Measurements from ENCODE around the gene CDH23.

The CDH23 gene

DNA sequence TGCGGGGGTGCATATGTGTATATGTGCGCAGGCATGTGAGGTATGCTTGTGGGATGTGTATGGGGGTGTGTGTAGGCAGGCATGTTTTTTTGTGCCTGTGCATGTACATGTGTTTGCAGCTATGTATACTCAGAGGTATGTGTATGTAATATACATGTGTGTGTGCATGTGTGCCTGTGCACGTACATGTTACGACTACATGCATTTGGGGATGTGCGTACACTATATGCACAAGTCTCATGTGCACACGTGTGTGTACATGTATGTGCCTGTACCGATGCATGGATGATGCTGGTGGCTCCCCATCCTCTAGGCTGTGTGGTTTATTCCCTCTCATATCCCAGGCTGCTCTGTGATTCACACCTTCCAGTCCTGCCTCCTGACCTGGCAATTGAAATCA lies 253.7 kb downstream of the CDH23 start:
- Histone ChIP-seq H3K4me3 (ENCODE audit: low read depth in 1 of 5, low read length in 5 of 5) (no peak overlapping the region), H3K36me3 (ENCODE audit: control insufficient read depth in 5 of 5, insufficient read depth in 5 of 5, low read length in 5 of 5) (peaks cover 0 to 5% (median 0%) of the 10 kb centered on the region in 5 donors), H3K27ac (ENCODE audit: low read depth, low read length) (no peak overlapping the region), H3K4me1 (ENCODE audit: control insufficient read depth in 5 of 5, insufficient read depth in 5 of 5, low read length in 5 of 5) (peaks cover 0 to 2% (median 0%) of the 10 kb centered on the region in 5 donors), H3K27me3 (ENCODE audit: control insufficient read depth in 5 of 5, insufficient read depth in 4 of 5, low read length in 5 of 5) (no peaks in the 10 kb centered on the region), H3K9ac (ENCODE audit: low read length in 5 of 5) (no peak overlapping the region), H3K9me3 (ENCODE audit: control insufficient read depth in 5 of 5, low read length in 5 of 5) (no peaks in the 10 kb centered on the region)

GRCh38 chr10:71651428-71651827 lies 254.7 kb downstream of the CDH23 start:
- Histone ChIP-seq H3K27ac (ENCODE audit: low read depth, low read length) (no peak overlapping the region), H3K4me1 (ENCODE audit: control insufficient read depth in 5 of 5, insufficient read depth in 5 of 5, low read length in 5 of 5) (peaks cover 0 to 2% (median 0%) of the 10 kb centered on the region in 5 donors), H3K9ac (ENCODE audit: low read length in 5 of 5) (no peak overlapping the region), H3K27me3 (ENCODE audit: control insufficient read depth in 5 of 5, insufficient read depth in 4 of 5, low read length in 5 of 5) (no peaks in the 10 kb centered on the region), H3K9me3 (ENCODE audit: control insufficient read depth in 5 of 5, low read length in 5 of 5) (no peaks in the 10 kb centered on the region), H3K4me3 (ENCODE audit: low read depth in 1 of 5, low read length in 5 of 5) (no peak overlapping the region), H3K36me3 (ENCODE audit: control insufficient read depth in 5 of 5, insufficient read depth in 5 of 5, low read length in 5 of 5) (peaks cover 0 to 5% (median 0%) of the 10 kb centered on the region in 5 donors)

- Histone ChIP-seq H3K4me1 (ENCODE audit: control insufficient read depth in 5 of 5, insufficient read depth in 5 of 5, low read length in 5 of 5) (peaks cover 0 to 2% (median 0%) of the 10 kb centered on the region in 5 donors), H3K4me3 (ENCODE audit: low read depth in 1 of 5, low read length in 5 of 5) (no peak overlapping the region)
Observed at GRCh38 chr10:71651928-71652327, 255.2 kb downstream of the CDH23 start.

GRCh38 chr10:71653044-71653443 lies 256.3 kb downstream of the CDH23 start:
- Histone ChIP-seq H3K36me3 (ENCODE audit: control insufficient read depth in 5 of 5, insufficient read depth in 5 of 5, low read length in 5 of 5) (peaks cover 0 to 5% (median 0%) of the 10 kb centered on the region in 5 donors), H3K27ac (ENCODE audit: low read depth, low read length) (no peak overlapping the region), H3K4me3 (ENCODE audit: low read depth in 1 of 5, low read length in 5 of 5) (no peak overlapping the region), H3K27me3 (ENCODE audit: control insufficient read depth in 5 of 5, insufficient read depth in 4 of 5, low read length in 5 of 5) (no peaks in the 10 kb centered on the region), H3K9ac (ENCODE audit: low read length in 5 of 5) (no peak overlapping the region), H3K4me1 (ENCODE audit: control insufficient read depth in 5 of 5, insufficient read depth in 5 of 5, low read length in 5 of 5) (no peaks in the 10 kb centered on the region), H3K9me3 (ENCODE audit: control insufficient read depth in 5 of 5, low read length in 5 of 5) (no peaks in the 10 kb centered on the region)

More at GRCh38 chr10:71651928-71652327, 255.2 kb downstream of the CDH23 start:
- Histone ChIP-seq H3K9ac (ENCODE audit: low read length in 5 of 5) (no peak overlapping the region), H3K27me3 (ENCODE audit: control insufficient read depth in 5 of 5, insufficient read depth in 4 of 5, low read length in 5 of 5) (no peaks in the 10 kb centered on the region), H3K27ac (ENCODE audit: low read depth, low read length) (no peak overlapping the region), H3K36me3 (ENCODE audit: control insufficient read depth in 5 of 5, insufficient read depth in 5 of 5, low read length in 5 of 5) (peaks cover 0 to 5% (median 0%) of the 10 kb centered on the region in 5 donors), H3K9me3 (ENCODE audit: control insufficient read depth in 5 of 5, low read length in 5 of 5) (no peaks in the 10 kb centered on the region)

GRCh38 chr10:71656220-71656619 lies 259.5 kb downstream of the CDH23 start:
- Histone ChIP-seq H3K36me3 (ENCODE audit: control insufficient read depth in 5 of 5, insufficient read depth in 5 of 5, low read length in 5 of 5) (peaks cover 0 to 2% (median 0%) of the 10 kb centered on the region in 5 donors), H3K4me1 (ENCODE audit: control insufficient read depth in 5 of 5, insufficient read depth in 5 of 5, low read length in 5 of 5) (no peaks in the 10 kb centered on the region), H3K27ac (ENCODE audit: low read depth, low read length) (no peak overlapping the region), H3K27me3 (ENCODE audit: control insufficient read depth in 5 of 5, insufficient read depth in 4 of 5, low read length in 5 of 5) (no peaks in the 10 kb centered on the region), H3K9ac (ENCODE audit: low read length in 5 of 5) (no peak overlapping the region), H3K9me3 (ENCODE audit: control insufficient read depth in 5 of 5, low read length in 5 of 5) (peaks cover 0 to 4% (median 0%) of the 10 kb centered on the region in 5 donors), H3K4me3 (ENCODE audit: low read depth in 1 of 5, low read length in 5 of 5) (no peak overlapping the region)

DNA sequence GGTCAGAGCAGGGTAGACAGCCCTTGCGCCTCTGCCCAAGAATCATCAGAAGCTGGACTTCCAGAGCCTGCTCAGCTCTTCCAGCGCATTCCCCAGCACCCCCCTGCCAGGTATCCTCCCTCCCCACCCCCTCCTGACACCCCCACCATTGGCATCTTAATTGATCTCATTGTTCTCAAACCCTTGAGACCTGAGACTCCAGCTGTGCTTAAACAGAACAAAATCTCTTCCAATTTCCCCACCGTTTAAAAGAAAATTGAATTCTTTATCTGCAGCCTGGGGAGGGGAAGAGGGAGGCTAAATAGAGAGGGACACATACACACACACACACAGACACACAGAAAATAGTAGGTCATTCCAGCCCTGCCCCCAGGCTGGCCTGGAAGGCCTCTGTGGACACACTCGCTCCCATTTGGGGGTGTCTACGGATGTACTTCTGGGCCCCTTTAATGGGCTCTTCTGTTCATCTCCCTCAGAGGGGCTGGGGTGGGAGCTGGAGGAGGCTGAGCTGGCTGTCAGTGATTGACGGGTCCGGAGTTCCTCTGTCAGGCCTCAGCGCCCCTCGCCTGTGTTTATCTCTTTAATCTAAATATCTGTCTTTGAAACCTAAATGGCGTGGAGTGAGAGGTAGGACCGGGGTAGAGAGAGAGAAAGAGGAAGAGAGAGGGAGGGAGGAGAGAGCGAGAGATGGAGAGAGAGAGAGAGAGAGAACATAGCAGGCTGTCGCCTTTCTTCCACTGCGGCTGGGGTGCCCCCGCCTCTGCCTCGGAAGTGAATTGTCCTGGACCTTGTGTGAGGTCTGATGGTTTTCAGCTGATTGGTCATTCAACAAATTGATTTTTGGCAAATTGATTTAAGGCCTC lies 261.1 kb downstream of the CDH23 start:
- H3K27ac ChIP-seq (ENCODE audit: low read depth, low read length), result no peak overlapping the region
- H3K9me3 ChIP-seq (ENCODE audit: control insufficient read depth in 5 of 5, low read length in 5 of 5), result peaks cover 0 to 4% (median 0%) of the 10 kb centered on the region in 5 donors
- H3K4me3 ChIP-seq (ENCODE audit: low read depth in 1 of 5, low read length in 5 of 5), result no peak overlapping the region
- no peaks in the 10 kb centered on the region for H3K4me1 ChIP-seq (ENCODE audit: control insufficient read depth in 5 of 5, insufficient read depth in 5 of 5, low read length in 5 of 5)
- H3K9ac ChIP-seq (ENCODE audit: low read length in 5 of 5), result no peak overlapping the region
- H3K36me3 ChIP-seq (ENCODE audit: control insufficient read depth in 5 of 5, insufficient read depth in 5 of 5, low read length in 5 of 5), result no peaks in the 10 kb centered on the region
- no peaks in the 10 kb centered on the region for H3K27me3 ChIP-seq (ENCODE audit: control insufficient read depth in 5 of 5, insufficient read depth in 4 of 5, low read length in 5 of 5)

DNA sequence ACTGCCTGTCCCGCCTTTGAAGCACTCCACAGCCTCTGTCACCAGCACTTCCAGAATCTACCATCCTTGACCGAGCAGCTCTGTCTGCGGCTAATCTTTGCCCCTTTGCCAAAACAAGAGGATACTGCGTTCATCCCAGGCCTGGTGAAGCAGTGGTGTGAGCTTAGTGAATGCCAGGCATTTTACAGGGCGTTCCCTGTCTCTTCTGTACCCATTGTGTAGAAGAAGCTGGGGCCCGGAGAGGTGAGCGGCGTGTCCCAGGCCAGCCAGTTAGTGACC lies 261.7 kb downstream of the CDH23 start:
- Histone ChIP-seq H3K9ac (ENCODE audit: low read length in 5 of 5) (no peak overlapping the region), H3K4me3 (ENCODE audit: low read depth in 1 of 5, low read length in 5 of 5) (no peak overlapping the region), H3K27ac (ENCODE audit: low read depth, low read length) (no peak overlapping the region), H3K9me3 (ENCODE audit: control insufficient read depth in 5 of 5, low read length in 5 of 5) (peaks cover 0 to 4% (median 0%) of the 10 kb centered on the region in 5 donors), H3K4me1 (ENCODE audit: control insufficient read depth in 5 of 5, insufficient read depth in 5 of 5, low read length in 5 of 5) (no peaks in the 10 kb centered on the region), H3K36me3 (ENCODE audit: control insufficient read depth in 5 of 5, insufficient read depth in 5 of 5, low read length in 5 of 5) (no peaks in the 10 kb centered on the region), H3K27me3 (ENCODE audit: control insufficient read depth in 5 of 5, insufficient read depth in 4 of 5, low read length in 5 of 5) (no peaks in the 10 kb centered on the region)

DNA sequence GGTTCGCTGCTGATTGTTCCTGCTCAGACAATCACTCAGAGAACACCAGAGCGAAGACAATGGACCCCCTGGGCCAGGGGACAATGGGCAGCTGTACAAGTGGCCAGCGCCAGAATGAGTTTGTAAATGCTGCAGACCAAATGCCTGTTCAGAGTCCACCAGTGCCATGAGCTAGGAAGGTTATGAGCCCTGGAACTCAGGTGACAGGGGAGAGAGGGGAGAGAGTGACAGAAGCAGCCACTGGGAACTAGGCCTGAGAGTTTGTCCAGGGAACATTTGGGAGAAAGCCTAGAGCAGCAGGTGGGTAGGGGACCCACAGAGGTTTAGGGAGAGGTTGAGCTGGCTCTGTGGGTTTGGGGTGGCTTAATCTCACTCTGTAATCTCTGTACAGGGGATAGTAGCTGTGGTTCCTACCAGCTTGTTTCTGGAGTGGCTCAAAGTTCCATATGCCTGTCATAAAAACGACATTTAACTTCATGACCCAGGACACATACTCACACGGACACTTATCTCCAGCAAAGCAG lies 262.5 kb downstream of the CDH23 start:
- H3K27me3 ChIP-seq (ENCODE audit: control insufficient read depth in 5 of 5, insufficient read depth in 4 of 5, low read length in 5 of 5), result no peaks in the 10 kb centered on the region
- peaks cover 0 to 4% (median 0%) of the 10 kb centered on the region in 5 donors for H3K9me3 ChIP-seq (ENCODE audit: control insufficient read depth in 5 of 5, low read length in 5 of 5)
- H3K4me1 ChIP-seq (ENCODE audit: control insufficient read depth in 5 of 5, insufficient read depth in 5 of 5, low read length in 5 of 5), result peaks cover 0 to 1% (median 0%) of the 10 kb centered on the region in 5 donors
- H3K9ac ChIP-seq (ENCODE audit: low read length in 5 of 5), result no peak overlapping the region
- no peak overlapping the region for H3K4me3 ChIP-seq (ENCODE audit: low read depth in 1 of 5, low read length in 5 of 5)
- no peaks in the 10 kb centered on the region for H3K36me3 ChIP-seq (ENCODE audit: control insufficient read depth in 5 of 5, insufficient read depth in 5 of 5, low read length in 5 of 5)
- no peak overlapping the region for H3K27ac ChIP-seq (ENCODE audit: low read depth, low read length)

DNA sequence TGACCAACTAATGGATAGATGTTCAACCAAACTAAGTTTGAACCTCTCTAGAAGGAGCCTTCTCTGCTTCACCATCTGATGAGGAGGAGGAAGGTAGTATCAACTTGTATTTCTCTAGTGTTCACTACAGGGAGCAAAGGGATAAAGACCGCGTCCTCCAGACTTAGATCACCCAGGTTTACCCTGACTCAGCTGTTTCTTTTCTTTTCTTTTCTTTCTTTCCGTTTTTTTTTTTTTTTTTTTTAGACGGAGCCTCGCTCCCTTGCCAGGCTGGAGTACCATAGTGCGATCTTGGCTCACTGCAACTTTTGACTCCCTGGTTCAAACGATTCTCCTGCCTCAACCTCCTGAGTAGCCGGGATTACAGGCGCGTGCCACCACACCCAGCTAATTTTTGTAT lies 263.0 kb downstream of the CDH23 start:
- H3K9me3 ChIP-seq (ENCODE audit: control insufficient read depth in 5 of 5, low read length in 5 of 5), result peaks cover 0 to 4% (median 0%) of the 10 kb centered on the region in 5 donors
- H3K27ac ChIP-seq (ENCODE audit: low read depth, low read length), result no peak overlapping the region
- peaks cover 0 to 5% (median 0%) of the 10 kb centered on the region in 5 donors for H3K4me1 ChIP-seq (ENCODE audit: control insufficient read depth in 5 of 5, insufficient read depth in 5 of 5, low read length in 5 of 5)
- no peak overlapping the region for H3K4me3 ChIP-seq (ENCODE audit: low read depth in 1 of 5, low read length in 5 of 5)
- H3K27me3 ChIP-seq (ENCODE audit: control insufficient read depth in 5 of 5, insufficient read depth in 4 of 5, low read length in 5 of 5), result no peaks in the 10 kb centered on the region
- H3K9ac ChIP-seq (ENCODE audit: low read length in 5 of 5), result no peak overlapping the region
- no peaks in the 10 kb centered on the region for H3K36me3 ChIP-seq (ENCODE audit: control insufficient read depth in 5 of 5, insufficient read depth in 5 of 5, low read length in 5 of 5)

DNA sequence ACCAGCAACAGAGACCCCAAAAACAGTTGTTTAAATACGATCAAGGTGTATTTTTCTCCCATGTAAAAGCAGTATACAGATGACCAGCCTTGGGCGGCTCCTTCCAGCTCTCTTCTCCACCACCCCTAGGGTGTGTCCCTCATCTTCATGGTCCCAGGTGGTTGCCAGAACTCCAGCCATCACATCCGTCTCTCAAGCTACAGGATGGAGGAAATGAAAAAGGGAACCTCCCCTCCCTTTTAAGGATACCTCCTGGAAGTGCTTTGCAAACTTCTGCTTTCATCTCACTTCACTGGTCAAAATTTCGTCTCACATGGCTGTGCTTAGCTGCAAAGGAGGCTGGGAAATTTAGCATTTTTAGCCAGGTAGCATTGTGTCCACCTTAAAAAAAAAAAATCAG lies 263.6 kb downstream of the CDH23 start:
- no peaks in the 10 kb centered on the region for H3K27me3 ChIP-seq (ENCODE audit: control insufficient read depth in 5 of 5, insufficient read depth in 4 of 5, low read length in 5 of 5)
- no peak overlapping the region for H3K9ac ChIP-seq (ENCODE audit: low read length in 5 of 5)
- no peaks in the 10 kb centered on the region for H3K36me3 ChIP-seq (ENCODE audit: control insufficient read depth in 5 of 5, insufficient read depth in 5 of 5, low read length in 5 of 5)
- no peak overlapping the region for H3K27ac ChIP-seq (ENCODE audit: low read depth, low read length)
- H3K4me3 ChIP-seq (ENCODE audit: low read depth in 1 of 5, low read length in 5 of 5), result no peak overlapping the region
- H3K4me1 ChIP-seq (ENCODE audit: control insufficient read depth in 5 of 5, insufficient read depth in 5 of 5, low read length in 5 of 5), result peaks cover 0 to 5% (median 0%) of the 10 kb centered on the region in 5 donors
- H3K9me3 ChIP-seq (ENCODE audit: control insufficient read depth in 5 of 5, low read length in 5 of 5), result peaks cover 0 to 4% (median 0%) of the 10 kb centered on the region in 5 donors

Measured in subcutaneous abdominal adipose tissue (tissue), 5 donors.